Right lobe of liver (tissue), 6 donors: Measurements from ENCODE around the gene ZNF326. TPM values are rescaled to one million over a fixed set of nuclear protein-coding genes. Genes with fewer than 3 reads are reported as not detected.

Experiments
- ATAC-seq, 4 donors: fragments of 200-7000 bp; cut with Tn5 transposase; one replicate each; pipeline ENCODE4 v1.9.1; 2020; ENCODE audit warnings: mild to moderate bottlenecking in 4 of 4, moderate library complexity in 4 of 4
- DNase-seq, 3 donors: peaks; one replicate each; pipeline ENCODE4 v3.0.0-alpha.2; 2020
- H3K27ac ChIP-seq, 3 donors: fragments of 200-600 bp; one replicate each; pipeline ENCODE4 v1.8.0; 2022
- H3K27me3 ChIP-seq, 2 donors: fragments of 200-600 bp; one replicate each; pipeline ENCODE4 v1.8.0; 2022
- H3K36me3 ChIP-seq, 4 donors: fragments of 200-600 bp; sonication (generic) in 1 of 4; one replicate each; pipeline versions ENCODE4 v1.5.1 to v1.8.0; 2017 to 2022; ENCODE audit warnings: control low read depth in 1 of 4
- H3K4me1 ChIP-seq, 4 donors: fragments of 200-600 bp; sonication (generic) in 1 of 4; one replicate each; pipeline versions ENCODE4 v1.5.1 to v1.8.0; 2017 to 2022; ENCODE audit warnings: control low read depth in 1 of 4
- H3K4me3 ChIP-seq, 3 donors: fragments of 200-600 bp; one replicate each; pipeline ENCODE4 v1.8.0; 2022
- H3K9me3 ChIP-seq, 4 donors: fragments of 200-600 bp; sonication (generic) in 1 of 4; one replicate each; pipeline versions ENCODE4 v1.5.1 to v1.8.0; 2017 to 2022; ENCODE audit warnings: control low read depth in 1 of 4
- CTCF ChIP-seq, 4 donors: fragments of 200-600 bp in 3 of 4; fragments of 450-650 bp in 1 of 4; IDR thresholded peaks; one replicate each; pipeline versions ENCODE4 v1.5.1 to v1.8.0; 2016 to 2022; ENCODE audit warnings: antibody characterized with exemption in 4 of 4, mild to moderate bottlenecking in 2 of 4
- POLR2A ChIP-seq: fragments of 450-650 bp; IDR thresholded peaks from one replicate; pipeline ENCODE4 v1.6.1; 2017; ENCODE audit warnings: antibody characterized with exemption, mild to moderate bottlenecking
- WGBS: methylation state at CpG from one replicate; pipeline ENCODE4 v1.1.6; 2018; ENCODE audit warnings: low coverage, low lambda C conversion rate; ENCODE audit not compliant: insufficient coverage; ENCODE audit errors: missing lambda C conversion rate; 5-methylcytosine and 5-hydroxymethylcytosine counted together
- intact Hi-C, 2 donors: fragments of 100-400 bp; cut with DNase I; formaldehyde crosslinking; loops; one replicate each; pipeline versions ENCODE4 v1.11.2 to v1.14.1; 2022
- total RNA-seq, 6 experiments: library from RNA; depleted of rRNA in 2 of 6; stranded (reverse); fragments of >200 nt in 2 of 6; fragmentation: NEBNext Ultra II Directional in 3 of 6; extraction: Animal tissue kit (Norgen Biotek cat#: 25700) in 3 of 6; gene quantifications; one replicate each; pipeline versions ENCODE4 v1.1.0 to v1.2.4, GENCODE V29; 2016 to 2023
- donor health status: DM: no; HTN: yes; CAD: no.
- donor health status: DM: no; HTN: no; CAD: no.
- donor health status: DM: no; HTN: no; CAD: no.
- donor health status: DM: no; HTN: yes; CAD: no.
- donor health status: DM: no; HTN: yes; CAD: no.

The ZNF326 gene
- total RNA-seq, 6 experiments from 2014 or later: 9.5 to 13.8 (median 10.5) TPM

- H3K36me3 ChIP-seq: no peaks in the 10 kb centered on the region
- ATAC-seq (no peak), DNase-seq (no peak)
- no peaks in the 10 kb centered on the region for H3K27me3 ChIP-seq
- no peaks in the 10 kb centered on the region for H3K9me3 ChIP-seq
- no peak overlapping the region for H3K27ac ChIP-seq
- intact Hi-C loops: no loop called here
- H3K4me1 ChIP-seq: no peaks in the 10 kb centered on the region
- TF ChIP-seq POLR2A: no peak
- no peak for TF ChIP-seq CTCF (IDR thresholded peaks at IDR 0.05)
- H3K4me3 ChIP-seq: no peak overlapping the region
- 60% methylated on average over 4 of the region's 4 CpGs for WGBS
These were observed 29.6 kb upstream of the ZNF326 start for GRCh38 chr1:89965193-89965768.

- Histone ChIP-seq H3K36me3 (no peaks in the 10 kb centered on the region), H3K9me3 (no peaks in the 10 kb centered on the region), H3K4me3 (no peak overlapping the region), H3K27me3 (no peaks in the 10 kb centered on the region), H3K27ac (no peak overlapping the region), H3K4me1 (no peaks in the 10 kb centered on the region)
- intact Hi-C loops: no loop called here
- no peak for TF ChIP-seq POLR2A
- TF ChIP-seq CTCF (IDR thresholded peaks at IDR 0.05): no peak
- DNase-seq (no peak), ATAC-seq (peak in 1 of 4 donors; percentile 13)
- WGBS: 47% methylated on average over 5 of the region's 5 CpGs
These were observed 28.3 kb upstream of the ZNF326 start for GRCh38 chr1:89966656-89967055.

GRCh38 chr1:89971600-89971999, 23.3 kb upstream of the ZNF326 start:
- H3K27me3 ChIP-seq: no peaks in the 10 kb centered on the region
- no peaks in the 10 kb centered on the region for H3K9me3 ChIP-seq
- WGBS: 88% methylated on average over 1 of the region's 1 CpG
- ATAC-seq (no peak), DNase-seq (no peak)
- intact Hi-C loops: no loop called here
- no peaks in the 10 kb centered on the region for H3K4me1 ChIP-seq
- TF ChIP-seq CTCF (IDR thresholded peaks at IDR 0.05) (no peak), POLR2A (no peak)
- no peak overlapping the region for H3K4me3 ChIP-seq
- no peaks in the 10 kb centered on the region for H3K36me3 ChIP-seq
- H3K27ac ChIP-seq: no peak overlapping the region

GRCh38 chr1:89972024-89972423, 22.9 kb upstream of the ZNF326 start:
- Histone ChIP-seq H3K4me3 (no peak overlapping the region), H3K36me3 (no peaks in the 10 kb centered on the region), H3K4me1 (no peaks in the 10 kb centered on the region), H3K27me3 (no peaks in the 10 kb centered on the region), H3K27ac (no peak overlapping the region), H3K9me3 (no peaks in the 10 kb centered on the region)
- no peak for TF ChIP-seq CTCF (IDR thresholded peaks at IDR 0.05)
- no peak for TF ChIP-seq POLR2A
- ATAC-seq (no peak), DNase-seq (no peak)
- intact Hi-C loops: no loop called here
